ENCODE measurements around the gene NTHL1.

DNA sequence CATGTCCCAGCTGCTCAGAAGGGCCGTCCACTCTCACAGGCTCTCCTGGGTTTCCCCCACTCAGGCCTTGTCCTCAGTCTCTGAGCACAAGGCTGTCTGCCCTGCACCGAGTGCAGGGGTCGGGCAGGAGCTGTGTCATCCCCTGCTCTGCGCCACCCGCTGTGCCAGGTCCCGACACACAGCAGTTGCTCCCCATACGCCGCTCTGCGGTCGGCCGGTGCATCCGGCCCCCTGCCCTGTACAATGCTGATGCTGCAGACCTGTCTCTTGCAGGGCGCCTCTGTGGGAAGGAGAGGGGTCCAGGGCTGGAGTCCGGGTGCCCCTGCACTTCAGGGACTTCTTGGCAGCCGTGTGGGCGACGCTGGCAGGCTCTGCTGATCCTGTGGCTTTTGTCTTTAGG lies 6.3 kb upstream of the NTHL1 start:
- TF ChIP-seq CTCF (conservative IDR thresholded peaks at IDR 0.05), result no peak
- no peak for TF ChIP-seq EZH2 (IDR thresholded peaks at IDR 0.05; ENCODE audit: low read depth)

All from PC-9 (cell line).